GM10248 (cell line): ENCODE results near the gene MT1E.
"Not testable (repeated sequence)": the region's sequence is repeated elsewhere in the genome, so short reads cannot be mapped to it uniquely, and the experiment has no call there.

Experiments used
- CTCF ChIA-PET: fragments of 300-600 bp; sonication (Branson Sonifier 250); formaldehyde crosslinking; extraction: SDS; loops from one replicate; lab custom pipeline; 2021; ENCODE audit warnings: antibody characterized with exemption; lab: Yijun Ruan, JAX
- POLR2A ChIA-PET: fragments of 350-650 bp; sonication (Branson Sonifier 250); formaldehyde crosslinking; extraction: SDS; loops from one replicate; lab custom pipeline; 2020; ENCODE audit warnings: antibody characterized with exemption; lab: Yijun Ruan, JAX
- DNase-seq: peaks from one replicate; pipeline ENCODE4 v3.0.0; 2012; ENCODE audit errors: extremely low spot score
- CTCF ChIP-seq: IDR thresholded peaks from 2 replicates; pipeline ENCODE4 v1.5.1; 2012; ENCODE audit warnings: mild to moderate bottlenecking, low read depth; ENCODE audit errors: extremely low read depth, missing control alignments, control extremely low read depth

Gene MT1E

GRCh38 chr16:56662357-56663354, 37.1 kb downstream of the MT1E start:
- no peak for TF ChIP-seq CTCF
- ChIA-PET CTCF (interaction anchor here (1.6 kb wide), 1 partner anchor 10 kb away, joined by 4 read pairs; no protein-coding TSS in a partner anchor), POLR2A (no interaction called here)
- DNase-seq, result no peak

- ChIA-PET CTCF (no interaction called here), POLR2A (no interaction called here)
- no peak for DNase-seq
- TF ChIP-seq CTCF, result no peak
These were observed 38.9 kb downstream of the MT1E start for GRCh38 chr16:56664506-56664905.

- DNase-seq, CTCF ChIA-PET, POLR2A ChIA-PET: not testable (repeated sequence)
These were observed 40.0 kb downstream of the MT1E start for GRCh38 chr16:56665286-56666261.

GRCh38 chr16:56667581-56668571, 42.3 kb downstream of the MT1E start, which contains the start of gene MT1G:
Gene MT1G (minus strand): TSS chr16:56668065. CDS start chr16:56667993, 72 bp downstream.
- POLR2A ChIA-PET, result no interaction called here
- CTCF ChIA-PET, result interaction anchor here (1.1 to 2.0 kb wide), 3 partner anchors 11 to 34 kb away, joined by 3 to 7 read pairs (median 5); no protein-coding TSS in a partner anchor
- no peak for DNase-seq
- TF ChIP-seq CTCF, result no peak

- no peak for TF ChIP-seq CTCF
- ChIA-PET POLR2A (no interaction called here), CTCF (interaction anchor here (1.4 kb wide), 1 partner anchor 33 kb away, joined by 5 read pairs; no protein-coding TSS in a partner anchor)
- DNase-seq, result no peak
These were observed 43.6 kb downstream of the MT1E start, which contains the start of gene MT1H for GRCh38 chr16:56669005-56669839. Gene MT1H (plus strand): TSS chr16:56669814. CDS start chr16:56669885, 71 bp downstream.
